GOT3 (cell line): Measurements from ENCODE around the gene EDEM1.
"Not testable (repeated sequence)": the region's sequence is repeated elsewhere in the genome, so short reads cannot be mapped to it uniquely, and the experiment has no call there.

Source experiments
- DNase-seq: peaks from one replicate; lab custom pipeline; 2025; ENCODE audit warnings: mixed read lengths; lab: John Stamatoyannopoulos, UW

Gene EDEM1

GRCh38 chr3:5232570-5232969 lies 45.1 kb downstream of the EDEM1 start:
- DNase-seq, result no peak

- no peak for DNase-seq
Measured at GRCh38 chr3:5233026-5233425, 45.5 kb downstream of the EDEM1 start.

GRCh38 chr3:5235655-5236054 lies 48.1 kb downstream of the EDEM1 start:
- no peak for DNase-seq

- no peak for DNase-seq
Measured at GRCh38 chr3:5238545-5238944, 51.0 kb downstream of the EDEM1 start.

GRCh38 chr3:5239602-5240001 lies 52.1 kb downstream of the EDEM1 start:
- DNase-seq, result no peak

- no peak for DNase-seq
Measured at GRCh38 chr3:5240740-5241139, 53.2 kb downstream of the EDEM1 start.

GRCh38 chr3:5242785-5243184 lies 55.3 kb downstream of the EDEM1 start:
- not testable (repeated sequence) for DNase-seq

- no peak for DNase-seq
Measured at GRCh38 chr3:5245927-5246326, 58.4 kb downstream of the EDEM1 start.

- no peak for DNase-seq
Measured at GRCh38 chr3:5248822-5249221, 61.3 kb downstream of the EDEM1 start.

GRCh38 chr3:5250467-5251195 lies 63.1 kb downstream of the EDEM1 start:
- DNase-seq, result no peak

- DNase-seq, result no peak
Measured at GRCh38 chr3:5251196-5251583, 63.7 kb downstream of the EDEM1 start.

- DNase-seq, result no peak
Measured at GRCh38 chr3:5252131-5252530, 64.6 kb downstream of the EDEM1 start.

GRCh38 chr3:5254281-5255048 lies 67.0 kb downstream of the EDEM1 start:
- DNase-seq, result no peak

- no peak for DNase-seq
Measured at GRCh38 chr3:5255404-5256344, 68.2 kb downstream of the EDEM1 start.

GRCh38 chr3:5258526-5258925 lies 71.0 kb downstream of the EDEM1 start:
- DNase-seq, result no peak

- DNase-seq, result no peak
Measured at GRCh38 chr3:5260992-5261501, 73.5 kb downstream of the EDEM1 start.

- no peak for DNase-seq
Measured at GRCh38 chr3:5262507-5262906, 75.0 kb downstream of the EDEM1 start.

- no peak for DNase-seq
Measured at GRCh38 chr3:5264093-5264600, 76.6 kb downstream of the EDEM1 start.

- no peak for DNase-seq
Measured at GRCh38 chr3:5264896-5265770, 77.6 kb downstream of the EDEM1 start.

- DNase-seq, result no peak
Measured at GRCh38 chr3:5267252-5267651, 79.7 kb downstream of the EDEM1 start.

GRCh38 chr3:5267889-5268288 lies 80.4 kb downstream of the EDEM1 start:
- no peak for DNase-seq
